Measurements from ENCODE around the gene SUPT3H. TPM values are rescaled to one million over a fixed set of nuclear protein-coding genes. Genes with fewer than 3 reads are reported as not detected.

SUPT3H gene
- total and polyA plus RNA-seq, 2 of the 8 experiments (the other 6 are each of a cell fraction or from before 2014, with no cell fraction given), result 18.8 to 23.0 TPM

DNA sequence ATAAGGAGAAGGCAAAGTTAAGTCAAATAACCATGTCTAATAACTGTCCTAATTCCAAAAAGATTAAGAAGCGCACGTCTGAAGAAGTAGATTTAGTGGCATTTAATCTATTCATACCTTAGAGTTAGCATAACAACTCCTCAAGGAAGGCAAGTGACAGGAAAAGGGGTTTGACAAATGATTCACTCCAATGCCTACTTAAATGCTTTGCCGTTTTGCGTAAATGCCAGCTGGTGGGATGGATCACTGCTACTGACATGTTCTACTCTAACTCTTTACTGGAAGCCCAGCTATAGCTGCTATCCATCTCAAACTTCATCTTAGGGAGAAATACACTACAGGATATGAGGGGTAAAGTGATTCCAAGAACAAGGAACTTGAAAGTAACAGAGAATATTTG is 396.9 kb downstream of the SUPT3H start:
- WGBS, 2 experiments (ENCODE audit: extremely low coverage in 1 of 2, insufficient coverage in 1 of 2, insufficient read length in 1 of 2, insufficient replicate concordance in 2 of 2, low coverage in 1 of 2, low lambda C conversion rate in 2 of 2, missing lambda C conversion rate in 1 of 2), result 95% methylated on average over 4 of the region's 4 CpGs; no CpG with 5 or more reads in 1 of the 2 experiments
- Histone ChIP-seq H3K79me2 (ENCODE audit: control insufficient read depth in 1 of 2, insufficient read depth in 2 of 2, low read length in 2 of 2) (no peaks in the 10 kb centered on the region), H2AFZ (ENCODE audit: low read length) (no peak overlapping the region), H3K4me3 (ENCODE audit: extremely low read depth in 1 of 4, insufficient read depth in 2 of 4, low read depth in 3 of 4, low read length in 4 of 4) (no peak overlapping the region), H3K9ac (replicated peaks in 1 of 4; ENCODE audit: extremely low read depth in 1 of 4, low read depth in 3 of 4, low read length in 3 of 4) (no peak overlapping the region), H3K23ac (ENCODE audit: insufficient read length) (no peak overlapping the region), H3K23me2 (ENCODE audit: low read depth, low read length) (no peaks in the 10 kb centered on the region), H2BK12ac (ENCODE audit: low read depth, low read length) (no peak overlapping the region), H2BK20ac (ENCODE audit: low read length) (no peak overlapping the region), H2BK15ac (ENCODE audit: low read length) (no peak overlapping the region), H3K4me1 (replicated peaks in 1 of 4; ENCODE audit: control insufficient read depth in 3 of 4, insufficient read depth in 4 of 4, low read length in 3 of 4) (no peaks in the 10 kb centered on the region), H2AK5ac (ENCODE audit: low read depth, low read length) (no peak overlapping the region), H3K27me3 (replicated peaks in 1 of 4; ENCODE audit: control insufficient read depth in 3 of 4, extremely low read depth in 1 of 4, insufficient read depth in 3 of 4, low read length in 3 of 4) (no peaks in the 10 kb centered on the region), H2BK5ac (ENCODE audit: low read depth, low read length) (no peak overlapping the region), H3K14ac (ENCODE audit: insufficient read length) (no peak overlapping the region), H4K20me1 (replicated peaks in 1 of 2; ENCODE audit: control insufficient read depth in 1 of 2, insufficient read depth in 2 of 2, low read length in 2 of 2) (no peaks in the 10 kb centered on the region), H3K79me1 (ENCODE audit: low read depth, low read length) (no peaks in the 10 kb centered on the region), H3K18ac (ENCODE audit: extremely low read depth, low read length) (no peak overlapping the region), H3K4me2 (ENCODE audit: insufficient read depth in 1 of 2, low read depth in 2 of 2, low read length in 2 of 2) (no peak overlapping the region), H2BK120ac (replicated peaks; ENCODE audit: low read depth, low read length) (no peak overlapping the region), H3K36me3 (ENCODE audit: control insufficient read depth in 2 of 4, insufficient read depth in 4 of 4, low read length in 3 of 4) (no peaks in the 10 kb centered on the region), H4K91ac (replicated peaks; ENCODE audit: insufficient read length, low read length) (no peak overlapping the region), H3K9me3 (ENCODE audit: insufficient read depth in 2 of 2, low read depth in 1 of 2, low read length in 1 of 2) (no peaks in the 10 kb centered on the region), H4K8ac (ENCODE audit: extremely low read depth, insufficient read depth, low read length) (no peak overlapping the region), H3K56ac (replicated peaks; ENCODE audit: insufficient read length, low read depth, low read length) (no peak overlapping the region), H3K27ac (ENCODE audit: low read depth, low read length) (no peak overlapping the region), H3K4ac (replicated peaks; ENCODE audit: insufficient read length, low read depth, low read length) (no peak overlapping the region), H4K5ac (ENCODE audit: insufficient read length, low read depth, low read length) (no peak overlapping the region)
- ChIA-PET POLR2A (ENCODE audit: partially characterized antibody) (no interaction called here), CTCF (ENCODE audit: partially characterized antibody) (interaction anchor here (0.6 to 0.8 kb wide), 3 partner anchors 14 to 71 kb away, joined by 3 to 4 read pairs (median 3); no protein-coding TSS in a partner anchor)
- FAIRE-seq (no peak), DNase-seq (ENCODE audit: low read depth in 1 of 2, low spot score in 2 of 2) (no peak)
- TF ChIP-seq, protein P1, sequence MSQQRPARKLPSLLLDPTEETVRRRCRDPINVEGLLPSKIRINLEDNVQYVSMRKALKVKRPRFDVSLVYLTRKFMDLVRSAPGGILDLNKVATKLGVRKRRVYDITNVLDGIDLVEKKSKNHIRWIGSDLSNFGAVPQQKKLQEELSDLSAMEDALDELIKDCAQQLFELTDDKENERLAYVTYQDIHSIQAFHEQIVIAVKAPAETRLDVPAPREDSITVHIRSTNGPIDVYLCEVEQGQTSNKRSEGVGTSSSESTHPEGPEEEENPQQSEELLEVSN (IDR thresholded peaks at IDR 0.05), result no peak
- TF ChIP-seq, protein P2, sequence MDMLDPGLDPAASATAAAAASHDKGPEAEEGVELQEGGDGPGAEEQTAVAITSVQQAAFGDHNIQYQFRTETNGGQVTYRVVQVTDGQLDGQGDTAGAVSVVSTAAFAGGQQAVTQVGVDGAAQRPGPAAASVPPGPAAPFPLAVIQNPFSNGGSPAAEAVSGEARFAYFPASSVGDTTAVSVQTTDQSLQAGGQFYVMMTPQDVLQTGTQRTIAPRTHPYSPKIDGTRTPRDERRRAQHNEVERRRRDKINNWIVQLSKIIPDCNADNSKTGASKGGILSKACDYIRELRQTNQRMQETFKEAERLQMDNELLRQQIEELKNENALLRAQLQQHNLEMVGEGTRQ (IDR thresholded peaks at IDR 0.05; ENCODE audit: low read length), result no peak
